GM21526 (cell line): ENCODE measurements around the gene ALOX5AP.

ENCODE experiments used
- ATAC-seq: cut with Tn5 transposase; IDR thresholded peaks from one replicate; pipeline ENCODE4 v1.9.1; 2021; ENCODE audit warnings: moderate library complexity; ENCODE audit not compliant: unreplicated experiment, low FRiP score

Gene ALOX5AP

GRCh38 chr13:30712536-30713532, 22.5 kb upstream of the ALOX5AP start:
- ATAC-seq: no peak

- ATAC-seq: no peak
Measured at GRCh38 chr13:30714629-30715371, 20.5 kb upstream of the ALOX5AP start.

DNA sequence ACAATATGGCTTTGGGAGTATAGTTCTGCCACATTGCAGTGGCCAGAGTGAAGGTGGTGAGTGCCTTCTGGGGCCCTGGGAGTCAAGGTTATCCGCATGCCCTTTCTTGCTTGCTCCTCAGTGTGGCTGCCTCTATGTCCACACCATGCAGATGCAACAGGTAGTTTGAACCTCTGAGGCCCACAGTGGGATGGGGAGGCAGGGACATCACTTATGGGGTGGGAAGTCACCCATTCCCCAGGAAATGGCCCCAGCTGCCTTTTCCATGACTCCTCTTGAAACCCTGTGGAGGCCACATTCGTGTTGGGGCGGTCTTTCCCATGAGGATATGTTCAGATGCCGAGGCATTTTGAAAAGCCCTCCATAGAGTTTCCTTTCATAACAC, 20.0 kb upstream of the ALOX5AP start:
- no peak for ATAC-seq

DNA sequence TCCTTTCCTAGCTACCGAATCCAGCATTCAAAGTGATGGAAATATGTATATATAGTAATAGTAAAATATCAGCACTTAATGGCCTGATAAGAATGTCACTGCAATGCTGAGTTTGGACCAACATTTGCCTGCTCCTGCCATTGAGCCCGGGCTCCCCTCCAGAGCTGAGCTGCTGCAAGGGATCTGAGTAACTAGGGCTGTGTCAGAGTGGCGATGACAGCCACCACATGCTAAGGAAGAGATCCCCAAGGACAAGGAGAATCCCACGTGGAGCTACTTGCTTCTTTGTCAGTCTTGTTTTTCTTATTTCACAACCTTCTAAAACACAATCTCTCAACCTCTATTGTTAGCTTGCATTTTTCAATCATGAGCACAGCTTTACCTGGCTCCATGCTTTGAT, 19.5 kb upstream of the ALOX5AP start:
- ATAC-seq: no peak

- ATAC-seq: no peak
Measured at GRCh38 chr13:30718661-30719524, 16.4 kb upstream of the ALOX5AP start.

- no peak for ATAC-seq
Measured at GRCh38 chr13:30719525-30719914, 15.8 kb upstream of the ALOX5AP start.

DNA sequence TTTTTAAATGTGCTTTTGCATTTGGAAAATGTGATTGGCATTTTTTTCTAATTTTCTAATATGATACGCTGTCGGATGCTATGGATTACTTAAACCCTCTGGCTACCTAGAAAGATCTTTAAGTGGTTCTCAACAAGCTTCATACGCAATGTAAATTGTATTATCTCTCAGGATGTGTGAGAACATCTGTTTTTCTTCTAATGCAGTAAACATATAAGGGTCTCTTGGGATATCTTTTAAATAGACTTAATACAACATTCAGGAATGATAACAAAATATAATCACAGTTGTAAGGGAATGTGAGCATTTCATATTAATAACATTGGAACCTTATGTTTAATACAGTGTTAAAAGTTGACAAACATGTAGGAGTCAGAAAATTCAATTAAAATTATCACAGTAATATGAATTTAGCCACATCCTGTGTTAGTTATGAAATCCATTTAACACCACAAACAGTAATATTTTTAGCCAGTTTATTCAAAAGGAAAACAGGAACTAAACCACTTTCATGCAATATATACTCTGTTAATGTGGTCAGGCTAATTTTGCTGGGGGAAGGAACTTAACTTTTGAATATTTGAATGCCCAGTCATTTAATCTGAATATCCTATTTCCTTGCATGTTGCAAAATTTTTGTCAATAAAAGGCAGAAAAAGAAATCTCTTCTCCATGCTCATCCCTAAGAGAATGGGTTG, 15.0 kb upstream of the ALOX5AP start:
- peak; percentile 70 for ATAC-seq

DNA sequence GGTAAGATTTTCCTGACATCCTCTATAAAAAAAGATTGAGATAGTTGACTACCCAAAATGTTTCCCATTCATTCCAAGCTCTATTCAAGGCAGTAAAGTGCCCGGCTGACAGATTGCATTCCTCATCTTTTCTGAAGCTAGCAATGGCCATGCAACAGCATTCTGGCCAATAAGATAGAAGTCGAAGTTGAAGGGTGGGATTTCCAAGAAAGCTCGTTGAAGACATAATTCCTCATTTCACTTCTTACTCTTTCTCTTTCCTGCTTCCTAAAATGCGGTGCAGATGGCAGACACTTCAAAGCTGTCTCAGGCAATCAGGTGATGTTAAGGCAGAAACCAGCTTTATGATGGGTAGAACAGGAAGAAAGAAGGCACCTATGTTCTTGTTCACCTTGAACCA, 13.4 kb upstream of the ALOX5AP start:
- ATAC-seq: no peak

DNA sequence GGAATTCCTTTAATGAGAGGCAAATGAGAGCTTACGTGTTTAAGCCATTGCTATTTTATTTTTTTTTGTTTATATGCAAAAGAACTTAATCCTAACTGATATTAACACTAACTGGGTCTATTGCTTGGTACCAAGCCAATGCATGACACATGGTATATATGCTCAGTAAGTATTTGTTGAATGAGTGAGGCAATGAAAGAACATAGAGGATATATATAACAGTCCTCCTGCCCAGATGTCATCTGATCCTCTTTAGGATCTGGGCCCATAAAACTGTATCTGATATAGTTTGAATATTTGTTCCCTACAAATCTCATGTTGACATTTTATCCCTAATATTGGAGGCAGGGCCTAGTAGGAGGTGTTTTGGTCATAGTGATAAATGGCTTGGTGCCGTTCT, 13.0 kb upstream of the ALOX5AP start:
- no peak for ATAC-seq

GRCh38 chr13:30724778-30725177, 10.6 kb upstream of the ALOX5AP start:
- no peak for ATAC-seq

DNA sequence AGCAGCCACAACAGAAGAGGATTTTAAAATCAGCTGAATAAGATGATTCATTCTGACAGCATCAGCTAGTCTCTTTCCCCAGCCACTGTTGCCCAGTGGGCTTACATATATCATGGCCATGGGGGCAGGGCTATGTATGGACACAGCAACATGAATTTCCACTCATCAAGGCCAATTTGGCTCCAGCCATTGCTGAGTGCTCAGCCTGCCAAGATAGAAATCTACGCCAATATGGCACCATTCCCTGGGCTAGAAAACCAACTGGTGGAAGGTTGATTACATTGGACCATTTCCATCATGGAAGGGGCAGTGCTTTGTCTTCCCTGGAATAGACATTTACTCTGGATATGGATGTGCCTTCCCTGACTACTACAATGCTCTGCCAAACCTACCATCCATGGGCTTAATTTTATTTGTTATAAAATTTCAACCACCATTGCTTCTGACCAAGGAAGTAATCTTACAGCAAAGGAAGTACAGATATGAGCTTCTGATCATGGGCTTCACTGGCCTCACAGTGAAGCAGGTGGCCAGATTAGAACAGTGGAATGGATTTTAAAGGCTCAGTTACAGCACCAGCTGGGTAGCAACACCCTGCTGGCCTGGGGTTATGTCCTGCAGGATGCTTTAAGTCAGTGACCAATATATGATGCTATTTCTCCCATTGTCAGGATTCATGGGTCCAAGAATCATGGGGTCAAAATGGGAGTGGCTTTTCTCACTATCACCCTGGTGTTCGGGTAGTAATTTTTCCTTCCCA, 9.8 kb upstream of the ALOX5AP start:
- ATAC-seq: no peak

- ATAC-seq: no peak
Measured at GRCh38 chr13:30726192-30726591, 9.2 kb upstream of the ALOX5AP start.

DNA sequence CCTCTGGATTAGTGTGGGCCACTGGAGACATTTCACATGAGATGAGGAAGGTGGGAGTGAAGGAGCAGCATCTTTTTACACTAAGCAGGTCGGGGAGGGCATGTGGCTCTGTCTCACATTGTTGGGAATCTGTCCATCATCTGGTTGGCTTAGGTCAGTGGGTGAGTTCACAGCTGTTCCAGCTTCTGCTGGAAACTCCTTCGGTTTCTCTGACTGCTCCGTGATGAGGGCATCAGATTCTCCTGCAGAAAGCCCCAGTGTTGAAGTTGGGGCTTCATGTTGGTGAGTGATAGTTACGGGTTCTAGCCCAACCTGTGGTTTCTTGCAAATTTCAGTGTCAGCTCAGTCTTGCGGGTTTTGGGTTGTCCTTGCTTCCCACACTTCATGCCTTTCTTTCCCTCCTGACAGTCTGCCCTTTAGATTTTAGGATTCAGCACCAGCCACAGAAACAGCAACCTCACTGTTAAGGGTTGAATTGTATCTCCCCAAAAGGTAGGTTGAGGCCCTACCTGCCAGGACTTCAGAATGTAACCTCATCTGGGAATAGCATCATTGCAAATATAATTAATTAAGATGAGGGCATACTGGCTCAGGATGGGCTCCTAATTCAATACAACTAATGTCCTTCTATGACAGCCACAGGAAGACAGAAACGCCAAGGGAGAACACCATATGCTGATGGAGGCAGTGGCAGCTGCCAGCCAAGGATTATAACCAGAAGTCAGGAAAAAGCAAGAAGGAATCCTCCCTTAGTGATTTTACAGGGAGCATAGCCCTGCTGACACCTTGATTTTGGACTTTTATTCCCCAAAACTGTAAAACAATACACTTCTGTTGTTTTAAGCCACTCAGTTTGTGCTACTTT, 7.6 kb upstream of the ALOX5AP start:
- no peak for ATAC-seq

- no peak for ATAC-seq
Measured at GRCh38 chr13:30729801-30730200, 5.5 kb upstream of the ALOX5AP start.

GRCh38 chr13:30730526-30730925, 4.8 kb upstream of the ALOX5AP start:
- ATAC-seq: no peak

DNA sequence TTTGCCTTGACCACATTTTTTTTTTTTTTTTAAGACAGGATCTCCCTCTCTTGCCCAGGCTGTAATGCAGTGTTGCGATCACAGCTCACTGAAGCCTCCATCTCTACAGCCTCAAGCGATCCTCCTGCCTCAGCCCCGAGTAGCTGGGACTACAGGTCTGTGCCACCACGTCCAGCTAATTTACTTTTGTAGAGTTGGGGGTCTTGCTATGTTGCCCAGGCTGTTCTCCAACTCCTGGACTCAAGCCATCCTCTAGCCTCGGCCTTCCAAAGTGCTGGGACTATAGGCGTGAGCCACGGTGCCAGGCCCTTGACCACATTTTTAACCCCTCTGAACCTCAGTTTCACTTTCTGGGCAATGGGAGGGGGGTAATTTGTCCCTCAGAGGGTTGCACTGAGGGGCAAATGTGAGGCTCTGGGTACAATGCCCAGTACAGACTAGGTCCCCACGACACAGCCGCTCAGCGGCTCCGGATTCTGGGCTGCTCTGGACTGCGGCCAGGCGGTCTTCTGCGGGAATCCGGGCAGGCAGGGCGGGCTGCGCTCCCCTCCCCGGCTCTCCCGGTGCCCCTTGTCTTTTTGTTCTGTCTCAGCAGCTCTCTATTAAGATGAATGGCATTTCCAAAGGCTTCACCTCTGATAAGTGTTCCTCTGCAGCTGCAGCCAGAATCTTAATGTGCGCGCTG, 3.8 kb upstream of the ALOX5AP start:
- ATAC-seq: no peak

DNA sequence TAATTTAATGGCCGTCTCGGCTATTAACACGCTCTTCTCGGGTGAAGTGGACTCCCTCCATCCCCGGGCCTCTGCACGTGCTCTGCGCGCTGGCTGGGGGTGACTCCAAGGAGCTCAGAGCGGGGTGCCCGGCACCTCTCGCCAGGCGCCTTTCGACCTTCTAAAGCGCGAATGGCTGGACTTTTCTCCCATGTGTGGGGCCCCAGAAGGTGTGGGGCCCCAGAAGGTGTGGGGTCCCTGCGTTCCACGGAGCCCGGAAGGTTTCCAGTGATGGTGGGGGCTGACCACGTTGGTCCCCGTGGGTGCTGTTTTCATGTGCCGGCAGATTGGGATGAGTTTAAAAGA, 3.3 kb upstream of the ALOX5AP start:
- no peak for ATAC-seq

- no peak for ATAC-seq
Measured at GRCh38 chr13:30734439-30734838, 904 bp upstream of the ALOX5AP start.
